Astrocyte (in vitro differentiated cells and primary cell): ENCODE results near the gene ESYT3. TPM values are rescaled to one million over a fixed set of nuclear protein-coding genes. Genes with fewer than 3 reads are reported as not detected.

ENCODE experiments used
- DNase-seq: peaks from one replicate; pipeline ENCODE4 v3.0.0-alpha.2; 2010; ENCODE audit warnings: low read depth
- FAIRE-seq: peaks from 2 replicates; lab custom pipeline; 2011; peaks lifted over from hg19 to GRCh38; lab: Jason Lieb, UNC
- H2AFZ ChIP-seq: 2 replicates; pipeline ENCODE4 v1.6.0; 2012; ENCODE audit warnings: low read depth, low read length, inconsistent platforms
- H3K27ac ChIP-seq: 2 replicates; pipeline ENCODE4 v1.5.1; 2011; ENCODE audit warnings: low read depth, low read length, inconsistent platforms
- H3K27me3 ChIP-seq: 2 replicates; pipeline ENCODE4 v1.6.0; 2011; ENCODE audit warnings: low read length, inconsistent platforms; ENCODE audit not compliant: insufficient read depth
- H3K36me3 ChIP-seq: 2 replicates; pipeline ENCODE4 v1.5.1; 2011; ENCODE audit warnings: low read length, inconsistent platforms; ENCODE audit not compliant: insufficient read depth
- H3K4me1 ChIP-seq: 2 replicates; pipeline ENCODE4 v1.5.1; 2011; ENCODE audit warnings: low read length, inconsistent platforms; ENCODE audit not compliant: insufficient read depth
- H3K4me2 ChIP-seq: 2 replicates; pipeline ENCODE4 v1.6.0; 2012; ENCODE audit warnings: low read length, inconsistent platforms
- H3K4me3 ChIP-seq: 2 replicates; pipeline ENCODE4 v1.5.1; 2011; ENCODE audit warnings: low read depth, mild to moderate bottlenecking, low read length, inconsistent platforms; ENCODE audit not compliant: insufficient read depth
- H3K79me2 ChIP-seq: 2 replicates; pipeline ENCODE4 v1.6.0; 2012; ENCODE audit warnings: mild to moderate bottlenecking, low read length, inconsistent platforms; ENCODE audit not compliant: insufficient read depth
- H3K9ac ChIP-seq: 2 replicates; pipeline ENCODE4 v1.6.0; 2012; ENCODE audit warnings: mild to moderate bottlenecking, low read length, inconsistent platforms
- H3K9me3 ChIP-seq: 2 replicates; pipeline ENCODE4 v1.5.1; 2012; ENCODE audit warnings: low read depth, mild to moderate bottlenecking, low read length, inconsistent platforms; ENCODE audit not compliant: insufficient read depth
- H4K20me1 ChIP-seq: 2 replicates; pipeline ENCODE4 v1.6.0; 2012; ENCODE audit warnings: low read length, inconsistent platforms; ENCODE audit not compliant: insufficient read depth
- H3K27ac Mint-ChIP-seq: one replicate; pipeline ENCODE4 v1.8.0; 2021; ENCODE audit warnings: mild to moderate bottlenecking, mixed read lengths; ENCODE audit not compliant: unreplicated experiment
- H3K27me3 Mint-ChIP-seq: one replicate; pipeline ENCODE4 v1.8.0; 2021; ENCODE audit warnings: low read depth, mixed read lengths; ENCODE audit not compliant: unreplicated experiment
- H3K36me3 Mint-ChIP-seq: one replicate; pipeline ENCODE4 v1.8.0; 2021; ENCODE audit warnings: low read depth, mixed read lengths; ENCODE audit not compliant: unreplicated experiment
- H3K4me1 Mint-ChIP-seq: one replicate; pipeline ENCODE4 v1.8.0; 2021; ENCODE audit warnings: low read depth, mixed read lengths; ENCODE audit not compliant: unreplicated experiment
- H3K4me3 Mint-ChIP-seq: one replicate; pipeline ENCODE4 v1.8.0; 2021; ENCODE audit warnings: mild to moderate bottlenecking, moderate library complexity, mixed read lengths; ENCODE audit not compliant: unreplicated experiment
- H3K9me3 Mint-ChIP-seq: one replicate; pipeline ENCODE4 v1.8.0; 2021; ENCODE audit warnings: mild to moderate bottlenecking, mixed read lengths; ENCODE audit not compliant: unreplicated experiment
- EZH2 ChIP-seq: IDR thresholded peaks from 2 replicates; pipeline ENCODE4 v1.6.1; 2012; ENCODE audit warnings: mild to moderate bottlenecking, low read length, inconsistent platforms; ENCODE audit not compliant: insufficient read depth
- total RNA-seq: library from RNA; stranded (reverse); gene quantifications from 2 replicates; pipeline ENCODE4 v1.2.1, GENCODE V29; 2021
- TF ChIP-seq, protein P1 (sequence below): IDR thresholded peaks from 2 replicates; pipeline ENCODE4 v1.5.1; 2011; ENCODE audit warnings: low read depth, mild to moderate bottlenecking, inconsistent platforms, low read length, moderate library complexity; ENCODE audit not compliant: insufficient read depth

The ESYT3 gene
- total RNA-seq, 1 donor from 2014 or later, result 2.0 TPM

DNA sequence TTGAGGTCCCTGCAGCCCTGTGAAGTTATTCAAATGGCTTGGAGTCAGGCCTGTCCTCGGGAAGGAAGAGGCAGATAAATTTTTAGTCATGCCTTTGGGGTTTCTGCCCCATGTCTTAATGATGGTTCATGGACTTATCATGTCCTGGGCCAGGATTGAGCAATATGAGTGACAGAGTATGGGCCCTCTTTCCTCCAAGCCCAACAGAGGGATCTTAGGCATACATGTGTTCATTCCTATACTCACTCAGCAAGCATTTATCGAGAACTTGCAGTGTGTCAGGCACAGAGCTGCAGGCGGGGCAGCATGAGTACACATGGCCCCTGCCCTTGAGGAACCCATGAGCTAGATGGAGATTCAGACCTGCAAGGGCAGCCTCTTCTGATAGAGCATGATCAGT lies 6.2 kb downstream of the ESYT3 start:
- peaks cover 17% of the 10 kb centered on the region for H3K27me3 Mint-ChIP-seq
- Histone ChIP-seq H2AFZ (no peak overlapping the region), H3K4me3 (no peak overlapping the region), H3K36me3 (no peaks in the 10 kb centered on the region), H3K27me3 (peaks cover 18% of the 10 kb centered on the region), H3K79me2 (no peaks in the 10 kb centered on the region), H3K9me3 (no peaks in the 10 kb centered on the region), H4K20me1 (no peaks in the 10 kb centered on the region), H3K27ac (no peak overlapping the region), H3K9ac (no peak overlapping the region), H3K4me2 (no peak overlapping the region), H3K4me1 (peaks cover 13% of the 10 kb centered on the region)
- no peak for FAIRE-seq
- TF ChIP-seq, protein P1, sequence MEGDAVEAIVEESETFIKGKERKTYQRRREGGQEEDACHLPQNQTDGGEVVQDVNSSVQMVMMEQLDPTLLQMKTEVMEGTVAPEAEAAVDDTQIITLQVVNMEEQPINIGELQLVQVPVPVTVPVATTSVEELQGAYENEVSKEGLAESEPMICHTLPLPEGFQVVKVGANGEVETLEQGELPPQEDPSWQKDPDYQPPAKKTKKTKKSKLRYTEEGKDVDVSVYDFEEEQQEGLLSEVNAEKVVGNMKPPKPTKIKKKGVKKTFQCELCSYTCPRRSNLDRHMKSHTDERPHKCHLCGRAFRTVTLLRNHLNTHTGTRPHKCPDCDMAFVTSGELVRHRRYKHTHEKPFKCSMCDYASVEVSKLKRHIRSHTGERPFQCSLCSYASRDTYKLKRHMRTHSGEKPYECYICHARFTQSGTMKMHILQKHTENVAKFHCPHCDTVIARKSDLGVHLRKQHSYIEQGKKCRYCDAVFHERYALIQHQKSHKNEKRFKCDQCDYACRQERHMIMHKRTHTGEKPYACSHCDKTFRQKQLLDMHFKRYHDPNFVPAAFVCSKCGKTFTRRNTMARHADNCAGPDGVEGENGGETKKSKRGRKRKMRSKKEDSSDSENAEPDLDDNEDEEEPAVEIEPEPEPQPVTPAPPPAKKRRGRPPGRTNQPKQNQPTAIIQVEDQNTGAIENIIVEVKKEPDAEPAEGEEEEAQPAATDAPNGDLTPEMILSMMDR, result no peak
- TF ChIP-seq EZH2, result no peak
- peak; percentile 35 for DNase-seq
- no peak overlapping the region for H3K4me3 Mint-ChIP-seq
- peaks cover 5% of the 10 kb centered on the region for H3K9me3 Mint-ChIP-seq
- peak overlapping the region; percentile 30 for H3K27ac Mint-ChIP-seq
- H3K4me1 Mint-ChIP-seq, result peaks cover 61% of the 10 kb centered on the region
- H3K36me3 Mint-ChIP-seq, result peaks cover 3% of the 10 kb centered on the region

DNA sequence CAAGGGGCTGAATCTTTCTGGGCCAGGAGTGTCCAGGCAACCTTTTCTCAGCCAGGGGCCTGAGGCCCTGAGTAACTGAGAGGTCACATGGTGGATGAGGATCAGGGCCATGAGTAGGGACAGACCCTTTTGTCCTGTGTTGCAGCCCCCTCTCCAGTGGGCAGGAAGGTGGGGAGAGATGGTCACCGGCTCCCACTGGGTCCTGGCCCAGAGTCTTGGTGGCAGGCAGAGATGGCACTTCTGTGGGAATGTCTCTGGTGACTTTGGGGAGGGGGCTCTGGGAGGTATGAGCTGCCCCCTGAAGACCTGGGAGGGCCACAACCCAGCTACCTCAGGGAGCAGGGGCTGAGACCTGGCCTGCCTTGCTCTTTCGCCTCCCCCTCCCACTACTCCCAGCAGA lies 6.8 kb downstream of the ESYT3 start:
- H4K20me1 ChIP-seq, result no peaks in the 10 kb centered on the region
- Mint-ChIP-seq H3K9me3 (peaks cover 3% of the 10 kb centered on the region), H3K27me3 (peaks cover 11% of the 10 kb centered on the region), H3K36me3 (peaks cover 3% of the 10 kb centered on the region), H3K4me1 (peaks cover 61% of the 10 kb centered on the region), H3K27ac (peak overlapping the region; percentile 51), H3K4me3 (no peak overlapping the region)
- H3K9ac ChIP-seq, result no peak overlapping the region
- H3K79me2 ChIP-seq, result no peaks in the 10 kb centered on the region
- no peak for DNase-seq
- H3K27me3 ChIP-seq, result peaks cover 12% of the 10 kb centered on the region
- TF ChIP-seq, protein P1, result no peak
- TF ChIP-seq EZH2, result no peak
- H3K9me3 ChIP-seq, result no peaks in the 10 kb centered on the region
- H3K4me3 ChIP-seq, result no peak overlapping the region
- no peak overlapping the region for H2AFZ ChIP-seq
- no peak for FAIRE-seq
- H3K4me1 ChIP-seq, result peaks cover 13% of the 10 kb centered on the region
- H3K4me2 ChIP-seq, result no peak overlapping the region
- no peak overlapping the region for H3K27ac ChIP-seq
- H3K36me3 ChIP-seq, result no peaks in the 10 kb centered on the region

DNA sequence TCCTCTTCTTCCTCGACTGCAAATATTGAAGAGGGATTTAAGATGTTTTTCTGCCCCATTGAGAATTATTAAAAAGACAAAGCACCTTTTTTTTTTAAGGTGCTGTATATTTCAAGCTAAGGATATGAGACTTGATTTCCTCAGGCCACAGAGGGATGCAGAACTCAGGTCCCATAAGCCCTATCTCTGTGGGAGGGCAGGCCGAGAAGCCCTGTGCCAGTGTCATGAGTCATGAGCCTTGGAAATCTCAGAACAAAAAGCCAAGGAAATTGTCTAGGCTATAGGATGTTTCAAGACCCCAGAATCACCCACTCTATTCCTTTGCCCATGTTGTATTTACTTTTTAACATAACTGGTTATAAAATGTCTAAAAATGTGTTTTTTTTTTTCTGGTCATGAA lies 7.3 kb downstream of the ESYT3 start:
- H2AFZ ChIP-seq, result no peak overlapping the region
- H3K4me3 ChIP-seq, result no peak overlapping the region

More for the DNA sequence above, 7.3 kb downstream of the ESYT3 start:
- no peaks in the 10 kb centered on the region for H3K79me2 ChIP-seq
- peaks cover 7% of the 10 kb centered on the region for H3K27me3 ChIP-seq
- H3K36me3 Mint-ChIP-seq, result peaks cover 3% of the 10 kb centered on the region
- peaks cover under 1% of the 10 kb centered on the region for H3K9me3 Mint-ChIP-seq
- TF ChIP-seq EZH2, result no peak
- TF ChIP-seq, protein P1, result no peak
- H3K9me3 ChIP-seq, result no peaks in the 10 kb centered on the region
- peak overlapping the region; percentile 14 for H3K4me2 ChIP-seq
- peak overlapping the region; percentile 54 for H3K4me3 Mint-ChIP-seq
- no peaks in the 10 kb centered on the region for H4K20me1 ChIP-seq
- peaks cover 6% of the 10 kb centered on the region for H3K27me3 Mint-ChIP-seq
- FAIRE-seq (peak; percentile 69), DNase-seq (no peak)
- H3K27ac ChIP-seq, result no peak overlapping the region
- no peaks in the 10 kb centered on the region for H3K36me3 ChIP-seq
- H3K27ac Mint-ChIP-seq, result peak overlapping the region; percentile 51
- H3K4me1 ChIP-seq, result peaks cover 13% of the 10 kb centered on the region
- peaks cover 61% of the 10 kb centered on the region for H3K4me1 Mint-ChIP-seq
- H3K9ac ChIP-seq, result no peak overlapping the region
